Esophagus muscularis mucosa (tissue), 4 donors: ENCODE results near the gene PRKN.

ENCODE experiments used
- CTCF ChIP-seq, 3 experiments: fragments of 200-600 bp in 2 of 3; fragments of 450-650 bp in 1 of 3; sonication (generic) in 2 of 3; IDR thresholded peaks; one replicate each; pipeline ENCODE4 v1.5.1; 2017 to 2019; ENCODE audit warnings: antibody characterized with exemption in 3 of 3, mild to moderate bottlenecking in 2 of 3, moderate library complexity in 1 of 3
- EP300 ChIP-seq: sonication (generic); formaldehyde crosslinking; IDR thresholded peaks from one replicate; pipeline ENCODE4 v1.6.1; 2017; ENCODE audit warnings: antibody characterized with exemption
- POLR2A ChIP-seq: fragments of 450-650 bp; IDR thresholded peaks from one replicate; pipeline ENCODE4 v1.6.1; 2017; ENCODE audit warnings: antibody characterized with exemption, moderate library complexity, mild to moderate bottlenecking, low read depth
- POLR2AphosphoS5 ChIP-seq, 2 donors: sonication (generic); formaldehyde crosslinking; IDR thresholded peaks; one replicate each; pipeline ENCODE4 v1.6.1; 2017; ENCODE audit warnings: antibody characterized with exemption in 2 of 2

GRCh38 chr6:161316531-161316930 lies 1411.0 kb downstream of the PRKN start:
- TF ChIP-seq CTCF (IDR thresholded peaks at IDR 0.05) (no peak), EP300 (no peak), POLR2AphosphoS5 (IDR thresholded peaks at IDR 0.05) (no peak), POLR2A (no peak)
